Coronary artery (tissue), 2 donors: Measurements from ENCODE around the gene HSPB9.

Source experiments
- DNase-seq: peaks from one replicate; pipeline ENCODE4 v3.0.0-alpha.2; 2017; ENCODE audit warnings: low spot score
- H3K27ac ChIP-seq, 2 donors: fragments of 200-600 bp; sonication (generic); one replicate each; pipeline ENCODE4 v1.5.1; 2016 to 2019
- H3K4me3 ChIP-seq: fragments of 200-600 bp; sonication (generic); 2 replicates; pipeline ENCODE4 v1.5.1; 2016; ENCODE audit warnings: mild to moderate bottlenecking, moderate library complexity
- CTCF ChIP-seq: fragments of 200-600 bp; sonication (generic); IDR thresholded peaks from one replicate; pipeline ENCODE4 v1.5.1; 2019; ENCODE audit warnings: antibody characterized with exemption

HSPB9 gene

GRCh38 chr17:42116705-42117396 is 5.8 kb upstream of the HSPB9 start:
- Histone ChIP-seq H3K27ac (no peak overlapping the region), H3K4me3 (no peak overlapping the region)
- peak; percentile 70 for TF ChIP-seq CTCF
- no peak for DNase-seq

- TF ChIP-seq CTCF, result no peak
- Histone ChIP-seq H3K27ac (no peak overlapping the region), H3K4me3 (no peak overlapping the region)
- no peak for DNase-seq
Measured at GRCh38 chr17:42117397-42118125, 5.0 kb upstream of the HSPB9 start.

GRCh38 chr17:42118126-42118510 is 4.5 kb upstream of the HSPB9 start:
- no peak for TF ChIP-seq CTCF
- no peak overlapping the region for H3K4me3 ChIP-seq
- H3K27ac ChIP-seq, result no peak overlapping the region
- no peak for DNase-seq

GRCh38 chr17:42118545-42118944 is 4.1 kb upstream of the HSPB9 start:
- DNase-seq, result no peak
- Histone ChIP-seq H3K27ac (no peak overlapping the region), H3K4me3 (no peak overlapping the region)
- no peak for TF ChIP-seq CTCF

- no peak overlapping the region for H3K4me3 ChIP-seq
- no peak overlapping the region for H3K27ac ChIP-seq
- DNase-seq, result no peak
- TF ChIP-seq CTCF, result no peak
Measured at GRCh38 chr17:42119301-42119700, 3.3 kb upstream of the HSPB9 start.

- H3K27ac ChIP-seq, result no peak overlapping the region
- no peak for DNase-seq
- TF ChIP-seq CTCF, result no peak
- peak overlapping the region; percentile 81 for H3K4me3 ChIP-seq
Measured at GRCh38 chr17:42120161-42120769, 2.3 kb upstream of the HSPB9 start.
